ENCODE data around the gene DDN.

Gene DDN

GRCh38 chr12:48980389-48980952 is 18.7 kb downstream of the DDN start:
- no peak for DNase-seq

- DNase-seq, result no peak
These were observed 19.4 kb downstream of the DDN start for GRCh38 chr12:48979602-48980388.

GRCh38 chr12:48978741-48979601 is 20.2 kb downstream of the DDN start:
- DNase-seq, result no peak

GRCh38 chr12:48978291-48978740 is 20.9 kb downstream of the DDN start, which contains the start of gene WNT1:
Gene WNT1, plus strand, starts transcription at chr12:48978322. Its CDS starts 329 bp downstream, at chr12:48978651.
- no peak for DNase-seq

GRCh38 chr12:48977290-48978281 is 21.6 kb downstream of the DDN start:
- no peak for DNase-seq

GRCh38 chr12:48973941-48974673 is 25.1 kb downstream of the DDN start:
- peak; percentile 65 for DNase-seq

- no peak for DNase-seq
These were observed 25.6 kb downstream of the DDN start for GRCh38 chr12:48973531-48973930.

- no peak for DNase-seq
These were observed 26.2 kb downstream of the DDN start for GRCh38 chr12:48972952-48973483.

GRCh38 chr12:48972213-48972951 is 26.8 kb downstream of the DDN start:
- peak; percentile 57 for DNase-seq

- DNase-seq, result no peak
These were observed 28.4 kb downstream of the DDN start for GRCh38 chr12:48970702-48971334.

- DNase-seq, result no peak
These were observed 29.1 kb downstream of the DDN start for GRCh38 chr12:48969833-48970701.

GRCh38 chr12:48969160-48969771 is 29.9 kb downstream of the DDN start:
- DNase-seq, result no peak

GRCh38 chr12:48968467-48968866 is 30.7 kb downstream of the DDN start:
- no peak for DNase-seq

GRCh38 chr12:48967991-48968390 is 31.2 kb downstream of the DDN start:
- no peak for DNase-seq

GRCh38 chr12:48966177-48966895 is 32.8 kb downstream of the DDN start:
- DNase-seq, result no peak

- DNase-seq, result peak; percentile 52
These were observed 33.8 kb downstream of the DDN start for GRCh38 chr12:48965298-48965838.

GRCh38 chr12:48961801-48962200 is 37.4 kb downstream of the DDN start:
- no peak for DNase-seq
